ENCODE data around the gene NUDT3.
"Not testable (repeated sequence)": the region's sequence is repeated elsewhere in the genome, so short reads cannot be mapped to it uniquely, and the experiment has no call there.

Gene NUDT3

DNA sequence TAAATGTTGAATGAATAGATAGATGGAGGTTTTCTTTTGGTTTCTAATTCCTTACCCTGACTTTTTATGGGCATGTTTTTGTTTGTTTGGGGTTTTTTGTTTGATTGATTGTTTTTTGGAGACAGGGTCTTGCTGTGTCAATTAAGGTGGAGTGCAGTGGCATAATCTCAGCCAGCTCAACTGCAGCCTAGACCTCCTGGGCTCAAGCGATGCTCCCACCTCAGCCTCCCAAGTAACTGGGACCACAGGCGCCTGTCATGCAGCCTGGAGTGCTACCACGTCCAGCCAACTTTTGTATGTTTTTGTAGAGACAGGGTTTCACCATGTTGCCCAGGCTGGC, 1.5 kb upstream of the NUDT3 start:
- in situ Hi-C loops (cut with MboI; ENCODE audit: low sequenced_read_pairs) = no loop called here

DNA sequence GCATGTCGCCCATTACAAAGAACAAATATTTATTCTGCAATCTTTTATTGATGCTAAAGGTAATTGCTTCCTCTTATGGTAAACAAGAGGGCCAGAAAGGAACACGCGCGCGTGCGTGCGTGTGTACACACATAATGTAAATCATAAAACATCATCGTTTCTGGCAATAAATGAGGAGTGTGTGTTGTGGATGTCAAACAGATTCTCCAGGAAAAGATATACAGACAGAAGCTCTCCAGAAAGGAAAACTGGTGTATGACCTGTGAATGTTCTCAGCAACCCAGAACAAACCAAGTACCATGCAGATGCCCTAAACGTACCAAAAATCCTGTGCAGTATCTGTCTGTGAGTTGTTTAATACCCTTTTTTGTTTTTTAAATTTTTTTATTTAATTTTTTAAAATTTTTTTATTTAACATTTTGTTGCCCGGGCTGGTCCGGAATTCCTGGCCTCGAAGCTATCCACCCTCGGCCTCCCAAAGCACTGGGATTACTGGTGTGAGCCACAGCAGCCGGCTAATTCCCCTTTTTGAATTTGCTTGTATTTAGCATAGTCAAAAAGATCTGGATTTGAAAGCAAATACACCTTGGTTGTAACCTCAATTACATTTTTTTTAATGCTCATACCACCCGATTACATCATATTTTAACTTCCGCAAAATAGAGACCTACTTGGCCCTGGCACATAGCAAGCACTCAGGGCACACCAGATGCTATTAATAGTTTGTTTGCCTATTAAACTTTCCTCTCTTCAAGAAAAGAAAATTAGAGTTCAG, 909 bp upstream of the NUDT3 start:
- in situ Hi-C loops (cut with MboI; ENCODE audit: low sequenced_read_pairs) = no loop called here

DNA sequence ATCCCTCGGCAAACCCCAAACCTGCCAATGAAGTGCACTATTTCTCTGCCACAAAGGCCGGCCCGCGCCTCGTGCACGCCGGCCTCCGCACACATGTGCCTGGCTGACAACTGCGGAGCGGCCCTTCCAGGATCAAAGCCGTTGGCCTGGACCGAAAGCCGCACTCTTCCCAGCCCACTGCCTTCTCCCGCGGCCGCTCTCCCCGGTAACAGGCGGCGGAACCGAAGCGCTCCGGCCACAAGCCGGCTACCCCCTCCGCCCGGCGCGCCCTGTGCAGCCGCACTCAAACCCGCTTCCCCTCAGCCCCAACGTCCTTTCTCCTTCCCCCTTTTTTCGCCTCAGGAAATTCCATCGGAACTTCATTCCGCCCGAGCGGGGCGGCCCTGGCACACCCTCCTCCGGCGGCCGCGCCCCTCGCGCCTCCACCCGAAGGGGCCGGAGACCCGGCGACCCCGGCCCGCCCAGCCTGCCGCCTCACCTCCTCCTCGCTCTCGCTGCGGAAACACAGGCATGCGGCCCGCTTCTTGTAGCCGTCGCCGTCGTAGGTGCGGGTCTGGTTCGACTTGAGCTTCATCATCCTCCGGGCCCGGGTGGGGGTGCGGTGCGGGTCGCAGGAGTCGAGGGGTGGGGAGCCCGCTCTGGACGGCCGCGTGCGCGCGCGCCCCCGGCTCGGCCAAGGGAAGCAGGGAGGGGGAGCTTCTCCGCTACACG, 528 bp downstream of the NUDT3 start:
- in situ Hi-C loops (cut with MboI; ENCODE audit: low sequenced_read_pairs) = no loop called here

DNA sequence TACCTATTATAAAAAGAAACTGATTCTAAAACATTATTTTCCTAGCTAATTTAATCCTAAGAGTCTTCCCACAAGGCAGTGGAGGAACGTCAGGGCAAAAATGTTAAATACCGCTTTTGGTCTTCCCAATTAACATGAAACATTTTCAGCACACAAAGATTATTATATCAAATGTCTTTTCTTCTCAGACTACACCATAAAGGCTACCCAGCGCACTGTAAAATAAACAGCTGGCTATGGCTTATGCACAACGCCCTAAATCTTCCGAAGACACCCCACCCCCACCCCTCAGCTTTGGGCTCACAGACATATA, 1.0 kb downstream of the NUDT3 start:
- in situ Hi-C loops (cut with MboI; ENCODE audit: low sequenced_read_pairs) = no loop called here

DNA sequence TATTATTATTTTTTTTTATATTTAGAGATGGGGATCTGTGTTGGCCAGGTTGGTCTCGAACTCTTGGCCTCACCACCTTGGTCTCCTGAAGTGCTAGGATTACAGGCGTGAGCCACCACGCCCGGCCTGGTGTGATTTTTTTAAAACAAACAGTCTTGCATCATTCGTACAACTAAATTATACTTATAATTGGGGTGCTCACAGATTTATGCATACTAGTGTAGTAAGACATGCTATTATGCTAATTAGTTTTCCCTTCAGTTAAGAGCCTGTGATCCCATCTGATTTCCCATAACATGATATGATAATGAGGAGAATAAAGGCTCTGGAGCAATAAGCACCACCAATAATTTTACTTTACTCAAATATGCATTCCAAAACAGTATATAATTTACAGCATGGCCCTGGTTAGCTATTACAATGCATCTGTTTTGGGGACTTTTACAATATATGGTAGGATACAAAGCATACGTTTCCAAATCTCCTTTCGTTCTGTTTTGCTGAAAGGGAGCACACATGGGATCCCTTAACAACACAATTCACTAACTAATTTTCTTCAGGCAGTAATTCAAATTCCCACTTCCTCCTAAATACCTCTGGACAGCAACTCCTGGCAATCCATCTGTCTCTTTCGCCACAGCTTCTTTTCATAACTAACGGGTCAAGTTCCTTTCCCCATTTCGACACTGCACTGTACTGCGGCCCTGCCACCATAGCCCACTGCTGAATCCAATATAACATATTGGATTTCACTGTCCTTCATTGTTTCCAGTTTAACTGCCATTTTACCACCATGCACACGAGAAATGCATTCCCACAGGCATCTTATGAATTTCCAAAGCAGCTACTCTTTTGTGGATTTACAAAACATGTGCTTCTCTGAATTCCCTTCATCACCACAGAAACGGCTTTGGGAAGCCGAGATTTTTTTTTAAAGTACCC, 1.7 kb downstream of the NUDT3 start:
- in situ Hi-C loops (cut with MboI; ENCODE audit: low sequenced_read_pairs) = no loop called here

DNA sequence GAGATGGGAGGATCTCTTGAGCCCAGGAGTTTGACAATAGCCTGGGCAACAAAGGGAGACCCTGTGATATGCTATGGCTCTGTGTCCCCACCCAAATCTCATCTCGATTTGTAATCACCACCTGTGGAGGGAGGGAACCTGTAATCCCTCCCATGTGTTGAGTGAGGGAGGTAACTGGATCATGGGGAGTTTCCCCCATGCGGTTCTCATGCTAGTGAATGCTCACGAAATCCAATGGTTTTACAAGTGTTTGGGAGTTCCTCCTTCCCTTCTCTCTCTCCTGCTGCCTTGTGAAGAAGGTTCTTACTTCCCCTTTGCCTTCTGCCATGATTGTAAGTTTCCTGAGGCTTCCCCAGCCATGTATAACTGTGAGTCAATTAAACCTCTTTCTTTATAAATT, 3.4 kb downstream of the NUDT3 start:
- in situ Hi-C loops (cut with MboI; ENCODE audit: low sequenced_read_pairs) = no loop called here

DNA sequence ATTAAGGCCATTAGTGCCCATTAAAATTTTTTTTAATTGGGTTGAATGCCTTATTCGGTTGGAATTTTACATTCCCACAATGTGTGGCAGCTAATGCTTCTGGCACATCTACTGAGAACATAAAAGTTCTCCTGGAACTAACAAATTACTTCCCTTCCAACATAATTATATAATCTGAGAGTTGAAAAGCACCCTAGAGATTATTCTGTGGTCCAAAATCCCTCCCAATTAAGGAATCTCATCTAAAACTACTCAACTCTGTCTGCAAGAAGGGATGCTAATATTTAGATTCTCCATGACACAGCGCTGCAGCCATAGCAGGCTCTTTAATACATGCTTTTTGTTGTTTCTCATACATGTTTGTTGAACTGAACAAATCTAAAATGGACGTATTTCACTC, 4.0 kb downstream of the NUDT3 start:
- in situ Hi-C loops (cut with MboI; ENCODE audit: low sequenced_read_pairs) = no loop called here

DNA sequence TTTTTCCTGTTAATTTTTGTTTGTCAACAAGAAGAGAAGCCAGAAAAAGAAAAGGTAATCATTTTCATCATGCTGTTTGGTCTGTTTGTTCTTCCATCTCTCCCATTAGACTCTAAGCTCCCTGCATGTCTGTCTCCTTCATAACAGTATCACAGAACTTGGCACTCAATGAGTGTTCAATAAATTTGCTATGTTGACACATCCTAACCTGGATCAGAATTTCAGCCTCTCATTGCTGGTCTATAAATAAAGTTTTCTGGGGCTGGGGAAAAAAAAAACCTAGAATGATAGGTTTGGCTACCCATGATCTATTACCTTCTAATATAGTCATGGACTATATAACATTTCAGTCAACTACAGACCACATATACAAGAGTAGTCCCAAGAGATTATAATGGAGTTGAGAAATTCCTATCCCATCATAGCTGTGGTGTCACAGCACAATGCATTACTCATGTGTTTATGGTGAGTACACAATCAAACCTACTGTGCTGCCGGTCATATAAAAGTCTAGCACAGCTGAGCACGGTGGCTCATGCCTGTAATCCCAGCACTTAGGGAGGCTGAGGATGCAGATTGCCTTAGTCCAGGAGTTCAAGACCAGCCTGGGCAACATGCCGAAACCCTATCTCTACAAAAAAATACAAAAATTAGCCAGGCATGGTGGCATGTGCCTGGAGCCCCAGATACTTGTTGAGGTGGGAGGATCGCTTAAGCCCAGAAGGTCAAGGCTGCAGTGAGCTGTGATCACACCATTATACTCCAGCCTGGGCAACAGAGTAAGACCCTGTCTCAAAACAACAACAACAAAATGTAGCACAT, 5.9 kb downstream of the NUDT3 start:
- in situ Hi-C loops (cut with MboI; ENCODE audit: low sequenced_read_pairs) = no loop called here

DNA sequence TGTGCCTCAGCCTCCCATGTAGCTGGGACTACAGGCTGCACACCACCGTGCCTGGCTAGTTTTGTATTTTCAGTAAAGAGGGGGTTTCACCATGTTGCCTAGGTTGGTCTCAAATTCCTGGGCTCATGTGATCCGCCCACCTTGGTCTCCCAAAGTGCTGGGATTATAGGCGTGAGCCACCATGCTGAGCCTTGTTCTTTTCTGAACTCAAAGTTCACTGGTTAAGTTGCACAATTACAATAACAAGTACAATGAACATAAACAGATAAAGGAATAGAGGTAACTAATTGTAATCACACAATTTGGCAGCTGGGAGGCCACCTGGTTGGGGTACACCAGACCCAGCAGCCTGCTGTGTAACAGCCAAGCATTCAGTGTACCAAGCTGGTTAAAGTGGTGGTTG, 6.7 kb downstream of the NUDT3 start:
- in situ Hi-C loops (cut with MboI; ENCODE audit: low sequenced_read_pairs) = no loop called here

DNA sequence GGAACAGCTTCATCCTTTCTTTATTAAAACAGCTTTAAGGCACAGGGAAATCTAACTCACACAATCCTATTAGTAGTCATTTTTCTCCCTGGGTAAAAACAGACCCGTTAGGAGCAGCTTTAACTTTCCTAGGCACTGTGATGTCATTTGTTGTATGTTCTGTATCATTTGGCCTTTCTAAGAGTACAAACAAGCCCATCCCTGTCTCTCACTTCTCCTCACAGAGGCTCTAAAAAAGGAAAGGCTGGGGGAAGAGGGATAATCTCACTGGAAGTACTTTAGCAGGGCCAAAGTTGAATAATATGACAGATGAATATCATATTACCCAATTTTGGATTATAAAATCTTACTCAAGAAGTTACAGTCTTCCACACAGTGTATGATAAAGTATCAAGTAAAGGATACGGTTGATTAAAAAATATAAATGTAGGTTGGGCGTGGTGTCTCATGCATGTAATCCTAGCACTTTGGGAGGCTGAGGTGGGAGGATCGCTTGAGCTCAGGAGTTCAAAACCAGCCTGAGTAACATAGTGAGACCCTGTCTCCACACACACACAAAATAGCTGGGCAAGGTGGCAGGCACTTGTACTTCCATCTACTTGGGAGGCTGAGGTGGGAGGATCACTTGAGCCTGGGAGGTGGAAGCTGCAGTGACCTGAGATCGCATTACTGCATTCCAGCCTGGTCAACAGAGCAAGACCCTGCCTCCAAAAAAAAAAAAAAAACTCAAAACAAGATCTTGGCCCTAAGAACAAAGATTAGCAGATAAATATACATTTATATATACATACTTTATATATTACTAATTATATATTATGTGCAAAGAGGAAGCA, 7.9 kb downstream of the NUDT3 start:
- in situ Hi-C loops (cut with MboI; ENCODE audit: low sequenced_read_pairs) = no loop called here

DNA sequence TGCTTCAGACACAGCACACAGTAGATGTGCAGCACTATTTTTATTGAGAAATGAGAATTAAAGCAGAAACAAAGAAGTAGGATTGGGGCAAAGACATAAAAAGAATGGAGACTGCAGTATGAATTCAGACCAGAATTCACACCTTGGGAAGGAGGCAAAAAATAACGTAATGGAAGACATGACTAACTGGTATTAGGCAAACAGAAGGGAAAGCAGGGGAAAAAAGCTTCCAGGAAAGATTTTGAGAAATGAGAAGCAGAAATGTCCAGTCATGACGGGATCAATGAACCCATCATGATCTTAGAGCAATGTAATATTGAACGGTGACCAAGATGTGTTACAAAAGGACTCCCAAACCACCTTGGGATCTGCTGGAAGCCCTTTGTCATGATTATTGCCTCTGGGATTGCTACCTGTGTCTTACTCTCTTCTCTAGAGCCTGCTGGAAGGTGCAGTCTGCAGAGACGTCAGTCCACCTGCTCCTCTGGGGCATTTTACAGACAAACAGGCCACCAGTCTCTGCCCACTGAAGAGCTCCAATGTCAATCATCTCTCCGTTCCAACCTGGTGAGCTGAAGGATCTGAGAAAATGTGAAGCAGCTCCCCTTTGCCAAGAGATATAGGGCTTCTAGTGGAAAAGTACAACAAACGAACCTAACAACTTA, 8.7 kb downstream of the NUDT3 start:
- in situ Hi-C loops (cut with MboI; ENCODE audit: low sequenced_read_pairs) = no loop called here

DNA sequence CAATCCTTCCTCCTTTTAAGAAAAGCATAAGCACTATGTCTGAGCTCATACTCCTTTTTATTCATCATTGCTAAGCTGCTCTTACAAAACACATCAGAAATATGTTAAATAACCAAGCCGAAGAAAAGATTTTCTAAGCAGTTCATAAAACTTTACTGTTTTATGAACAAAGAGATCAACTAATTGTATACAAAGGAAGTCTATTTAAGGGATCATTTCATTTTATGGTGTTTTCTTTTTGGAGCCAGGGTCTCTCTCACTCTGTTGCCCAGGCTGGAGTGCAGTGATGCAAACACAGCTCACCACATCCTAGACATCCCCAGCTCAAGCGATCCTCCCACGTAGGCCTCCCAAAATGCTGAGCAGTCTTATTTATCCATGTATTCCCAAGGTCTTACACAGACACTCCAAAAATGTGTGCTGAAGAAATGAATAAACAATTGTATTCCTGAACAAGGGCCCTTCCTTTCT, 9.3 kb downstream of the NUDT3 start:
- in situ Hi-C loops (cut with MboI; ENCODE audit: low sequenced_read_pairs) = no loop called here

DNA sequence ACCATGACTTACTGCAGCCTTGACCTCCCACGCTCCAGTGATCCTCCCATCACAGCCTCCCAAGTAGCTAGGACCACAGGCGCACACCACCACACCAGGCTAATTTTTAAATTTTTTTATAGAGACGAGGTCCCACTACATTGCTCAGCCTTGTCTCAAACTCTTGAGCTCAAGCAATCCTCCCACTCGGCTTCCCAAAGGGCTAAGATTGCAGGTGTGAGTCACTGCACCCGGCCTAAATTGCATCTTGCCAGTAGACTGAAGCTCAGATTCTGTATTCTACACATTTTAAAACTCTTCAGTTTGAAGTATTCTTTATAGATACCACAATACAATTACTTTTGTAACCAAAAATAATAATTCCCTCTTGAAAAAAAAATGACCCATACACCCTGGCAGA, 11.4 kb downstream of the NUDT3 start:
- in situ Hi-C loops (cut with MboI; ENCODE audit: low sequenced_read_pairs) = no loop called here

DNA sequence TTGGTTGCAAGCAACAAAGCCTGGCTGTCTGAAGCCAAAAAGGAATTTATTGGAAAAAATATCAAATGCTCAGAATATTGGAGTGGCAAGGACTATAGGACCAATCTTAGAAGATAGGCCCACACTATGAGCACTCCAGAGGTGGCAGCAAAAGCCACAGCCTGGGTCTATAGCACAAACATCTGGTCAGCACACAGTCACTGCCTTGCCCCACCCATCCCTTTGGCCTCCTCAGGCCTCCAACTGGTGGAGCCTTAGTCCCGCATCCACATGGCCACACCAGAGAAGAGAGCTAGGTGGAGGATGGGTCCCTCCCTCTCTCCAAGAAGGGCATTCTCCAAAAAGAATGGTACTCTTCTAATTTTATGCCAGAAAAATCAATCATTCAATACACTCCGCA, 14.0 kb downstream of the NUDT3 start:
- in situ Hi-C loops (cut with MboI; ENCODE audit: low sequenced_read_pairs) = no loop called here

DNA sequence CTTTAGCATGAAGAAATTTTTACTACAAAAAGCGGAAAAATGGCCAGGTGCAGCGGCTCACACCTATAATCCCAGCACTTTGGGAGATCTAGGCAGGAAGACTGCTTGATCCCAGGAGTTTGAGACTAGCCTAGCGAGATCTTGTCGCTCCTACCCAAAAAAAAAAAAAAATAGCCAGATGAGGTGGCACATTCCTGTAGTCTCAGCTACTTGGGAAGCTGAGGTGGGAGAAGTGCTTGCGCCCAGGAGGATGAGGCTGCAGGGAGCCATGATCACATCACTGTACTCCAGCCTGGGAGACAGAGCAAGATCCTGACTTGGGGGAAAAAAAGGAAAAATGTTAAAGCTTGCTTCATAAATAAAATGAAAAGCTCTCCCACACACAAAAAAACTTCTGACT, 14.5 kb downstream of the NUDT3 start:
- in situ Hi-C loops (cut with MboI; ENCODE audit: low sequenced_read_pairs) = no loop called here

DNA sequence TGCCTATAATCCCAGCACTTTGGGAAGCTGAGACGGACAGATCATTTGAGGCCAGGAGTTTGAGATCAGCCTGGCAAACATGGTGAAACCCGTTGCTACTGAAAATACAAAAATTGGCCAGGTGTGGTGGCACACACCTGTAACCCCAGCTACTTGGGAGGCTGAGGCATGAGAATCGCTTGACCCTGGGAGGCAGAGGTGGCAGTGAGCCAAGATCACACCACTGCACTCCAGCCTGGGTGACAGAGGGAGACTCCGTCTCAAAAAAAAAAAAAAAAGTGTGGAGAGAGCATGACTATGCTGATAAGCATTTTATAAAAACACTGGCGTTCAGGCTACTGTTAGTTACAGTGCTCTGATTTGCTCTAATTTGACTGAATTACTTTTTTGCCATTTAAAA, 14.9 kb downstream of the NUDT3 start:
- in situ Hi-C loops (cut with MboI; ENCODE audit: low sequenced_read_pairs) = not testable (repeated sequence)

DNA sequence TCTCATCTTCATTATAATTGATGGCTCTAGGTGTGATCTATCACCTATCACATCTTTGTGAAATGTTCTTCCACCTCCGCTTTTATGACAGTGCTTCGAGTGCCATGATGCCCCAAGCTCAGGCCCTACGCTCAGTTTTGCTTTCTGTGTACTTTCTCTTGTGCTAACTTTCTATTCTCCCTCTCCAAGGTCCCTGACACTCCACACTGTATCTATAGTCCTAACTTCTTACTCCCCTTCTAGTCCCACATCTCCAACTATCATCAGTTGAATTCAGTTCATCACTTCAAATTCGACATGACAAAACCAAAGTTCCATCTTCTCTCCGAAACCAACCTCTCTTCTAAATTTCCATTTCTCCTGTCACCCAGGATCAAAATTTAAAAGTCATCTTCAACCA, 16.6 kb downstream of the NUDT3 start:
- in situ Hi-C loops (cut with MboI; ENCODE audit: low sequenced_read_pairs) = no loop called here

DNA sequence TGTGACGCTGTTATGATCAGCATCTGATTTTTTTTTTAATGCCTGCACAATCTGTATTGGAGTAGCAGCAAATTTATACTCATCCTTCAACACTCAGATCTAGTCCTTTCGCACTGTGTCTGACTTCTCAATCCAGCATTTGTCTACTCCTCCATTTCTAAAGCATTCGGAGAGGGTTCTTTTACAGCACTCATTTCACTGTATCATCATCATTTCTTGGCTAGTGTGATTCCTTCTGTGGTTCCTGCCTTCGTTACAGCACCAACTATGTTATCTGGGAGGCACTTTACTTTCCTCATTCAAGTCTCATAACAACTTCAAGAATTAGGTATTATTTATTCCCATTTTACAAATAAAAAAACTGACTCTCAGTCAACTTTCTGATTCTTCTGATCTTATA, 18.0 kb downstream of the NUDT3 start:
- in situ Hi-C loops (cut with MboI; ENCODE audit: low sequenced_read_pairs) = no loop called here

DNA sequence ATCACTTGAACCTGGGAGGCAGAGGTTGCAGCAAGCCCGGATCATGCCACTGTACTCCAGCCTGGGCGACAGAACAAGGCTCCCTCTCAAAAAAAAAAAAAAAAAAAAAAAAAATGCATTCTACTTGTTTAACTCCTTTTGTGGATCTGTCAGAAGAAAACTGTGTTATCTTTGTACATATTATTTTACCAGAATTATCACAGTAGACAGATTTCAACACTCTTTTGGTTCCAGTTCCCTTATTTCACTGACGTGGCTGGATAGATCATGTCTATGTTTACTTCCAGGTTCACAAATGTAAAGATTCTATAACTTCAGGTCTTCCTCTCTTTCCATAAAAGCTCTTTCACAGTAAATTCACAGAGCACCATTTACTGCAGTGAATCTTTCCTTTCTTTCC, 18.4 kb downstream of the NUDT3 start:
- in situ Hi-C loops (cut with MboI; ENCODE audit: low sequenced_read_pairs) = no loop called here

All from HL-60/S4 (cell line).